Smooth muscle cell (in vitro differentiated cells): ENCODE measurements around the gene KCNF1. TPM values are rescaled to one million over a fixed set of nuclear protein-coding genes. Genes with fewer than 3 reads are reported as not detected.

Experiments used
- DNase-seq: peaks from one replicate; lab custom pipeline; 2025; ENCODE audit not compliant: unreplicated experiment; lab: John Stamatoyannopoulos, UW
- H2AFZ ChIP-seq: fragments of 200-600 bp; sonication (generic); 2 replicates; pipeline ENCODE4 v1.6.0; 2016; ENCODE audit warnings: antibody characterized with exemption, low read depth, mild to moderate bottlenecking
- H3F3A ChIP-seq: fragments of 200-600 bp; sonication (generic); 2 replicates; pipeline ENCODE4 v1.6.0; 2017; ENCODE audit warnings: antibody characterized with exemption, low read depth
- H3K27ac ChIP-seq: fragments of 200-600 bp; sonication (generic); 2 replicates; pipeline ENCODE4 v1.5.1; 2016; ENCODE audit warnings: low read depth, mild to moderate bottlenecking
- H3K27me3 ChIP-seq: fragments of 200-600 bp; sonication (generic); 2 replicates; pipeline ENCODE4 v1.6.1; 2016; ENCODE audit warnings: low read depth, mild to moderate bottlenecking
- H3K36me3 ChIP-seq: fragments of 200-600 bp; sonication (generic); 2 replicates; pipeline ENCODE4 v1.5.1; 2016; ENCODE audit warnings: low read depth
- H3K4me1 ChIP-seq: fragments of 200-600 bp; sonication (generic); 2 replicates; pipeline ENCODE4 v1.5.1; 2016; ENCODE audit warnings: low read depth
- H3K4me2 ChIP-seq: fragments of 200-600 bp; sonication (generic); 2 replicates; pipeline ENCODE4 v1.6.0; 2016; ENCODE audit warnings: mild to moderate bottlenecking
- H3K4me3 ChIP-seq: fragments of 200-600 bp; sonication (generic); 2 replicates; pipeline ENCODE4 v1.5.1; 2016; ENCODE audit warnings: mild to moderate bottlenecking
- H3K79me2 ChIP-seq: fragments of 200-600 bp; sonication (generic); 2 replicates; pipeline ENCODE4 v1.6.0; 2016; ENCODE audit warnings: low read depth, mild to moderate bottlenecking
- H3K9ac ChIP-seq: fragments of 200-600 bp; sonication (generic); 2 replicates; pipeline ENCODE4 v1.6.0; 2016; ENCODE audit warnings: low read depth
- H3K9me3 ChIP-seq: fragments of 200-600 bp; sonication (generic); replicated peaks from 2 replicates; pipeline ENCODE4 v1.5.1; 2016; ENCODE audit warnings: low read depth
- H4K20me1 ChIP-seq: fragments of 200-600 bp; sonication (generic); 2 replicates; pipeline ENCODE4 v1.6.0; 2016; ENCODE audit warnings: low read depth
- WGBS: methylation state at CpG from one replicate; pipeline ENCODE4 v1.1.7; 2016; ENCODE audit warnings: low lambda C conversion rate; 5-methylcytosine and 5-hydroxymethylcytosine counted together
- polyA plus RNA-seq: library from polyadenylated mRNA; unstranded; fragments of >200 nt; fragmentation: Nextera tagmentation; extraction: Ambion mirVana; gene quantifications from 2 replicates; pipeline ENCODE4 v1.2.1, GENCODE V29; 2016
- total RNA-seq: library from RNA; depleted of rRNA; stranded (reverse); fragments of >200 nt; gene quantifications from 2 replicates; pipeline ENCODE4 v1.2.3, GENCODE V29; 2014
- TF ChIP-seq, protein P1 (sequence below): fragments of 200-600 bp; sonication (generic); IDR thresholded peaks from 2 replicates; pipeline ENCODE4 v1.5.1; 2017; ENCODE audit warnings: borderline replicate concordance, mild to moderate bottlenecking, antibody characterized with exemption; ENCODE audit not compliant: insufficient read depth, poor library complexity, severe bottlenecking

Gene KCNF1
- total and polyA plus RNA-seq, 2 experiments from 2014 or later, result 0.55 TPM; not detected in 1

- no peaks in the 10 kb centered on the region for H3K36me3 ChIP-seq
- H3K4me2 ChIP-seq, result no peak overlapping the region
- no peaks in the 10 kb centered on the region for H3K79me2 ChIP-seq
- H3K27me3 ChIP-seq, result no peaks in the 10 kb centered on the region
- H3K9me3 ChIP-seq, result no peaks in the 10 kb centered on the region
- H3F3A ChIP-seq, result peaks cover 3% of the 10 kb centered on the region
- no peak overlapping the region for H3K9ac ChIP-seq
- no peaks in the 10 kb centered on the region for H3K4me1 ChIP-seq
- WGBS, result 98% methylated on average over 15 of the region's 15 CpGs
- TF ChIP-seq, protein P1, sequence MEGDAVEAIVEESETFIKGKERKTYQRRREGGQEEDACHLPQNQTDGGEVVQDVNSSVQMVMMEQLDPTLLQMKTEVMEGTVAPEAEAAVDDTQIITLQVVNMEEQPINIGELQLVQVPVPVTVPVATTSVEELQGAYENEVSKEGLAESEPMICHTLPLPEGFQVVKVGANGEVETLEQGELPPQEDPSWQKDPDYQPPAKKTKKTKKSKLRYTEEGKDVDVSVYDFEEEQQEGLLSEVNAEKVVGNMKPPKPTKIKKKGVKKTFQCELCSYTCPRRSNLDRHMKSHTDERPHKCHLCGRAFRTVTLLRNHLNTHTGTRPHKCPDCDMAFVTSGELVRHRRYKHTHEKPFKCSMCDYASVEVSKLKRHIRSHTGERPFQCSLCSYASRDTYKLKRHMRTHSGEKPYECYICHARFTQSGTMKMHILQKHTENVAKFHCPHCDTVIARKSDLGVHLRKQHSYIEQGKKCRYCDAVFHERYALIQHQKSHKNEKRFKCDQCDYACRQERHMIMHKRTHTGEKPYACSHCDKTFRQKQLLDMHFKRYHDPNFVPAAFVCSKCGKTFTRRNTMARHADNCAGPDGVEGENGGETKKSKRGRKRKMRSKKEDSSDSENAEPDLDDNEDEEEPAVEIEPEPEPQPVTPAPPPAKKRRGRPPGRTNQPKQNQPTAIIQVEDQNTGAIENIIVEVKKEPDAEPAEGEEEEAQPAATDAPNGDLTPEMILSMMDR, result no peak
- H2AFZ ChIP-seq, result no peak overlapping the region
- H3K4me3 ChIP-seq, result no peak overlapping the region
- no peak overlapping the region for H3K27ac ChIP-seq
- H4K20me1 ChIP-seq, result no peaks in the 10 kb centered on the region
- DNase-seq, result no peak
Measured at GRCh38 chr2:10948606-10949230, 37.0 kb downstream of the KCNF1 start.

GRCh38 chr2:10949835-10950234, 38.1 kb downstream of the KCNF1 start:
- TF ChIP-seq, protein P1, result no peak
- Histone ChIP-seq H3F3A (peaks cover 3% of the 10 kb centered on the region), H3K4me2 (no peak overlapping the region), H3K27ac (no peak overlapping the region), H3K36me3 (no peaks in the 10 kb centered on the region), H3K9me3 (no peaks in the 10 kb centered on the region), H3K79me2 (no peaks in the 10 kb centered on the region), H3K9ac (no peak overlapping the region), H3K4me3 (no peak overlapping the region), H3K27me3 (no peaks in the 10 kb centered on the region), H4K20me1 (no peaks in the 10 kb centered on the region), H3K4me1 (no peaks in the 10 kb centered on the region), H2AFZ (no peak overlapping the region)
- 76% methylated on average over 1 of the region's 1 CpG for WGBS
- no peak for DNase-seq

DNA sequence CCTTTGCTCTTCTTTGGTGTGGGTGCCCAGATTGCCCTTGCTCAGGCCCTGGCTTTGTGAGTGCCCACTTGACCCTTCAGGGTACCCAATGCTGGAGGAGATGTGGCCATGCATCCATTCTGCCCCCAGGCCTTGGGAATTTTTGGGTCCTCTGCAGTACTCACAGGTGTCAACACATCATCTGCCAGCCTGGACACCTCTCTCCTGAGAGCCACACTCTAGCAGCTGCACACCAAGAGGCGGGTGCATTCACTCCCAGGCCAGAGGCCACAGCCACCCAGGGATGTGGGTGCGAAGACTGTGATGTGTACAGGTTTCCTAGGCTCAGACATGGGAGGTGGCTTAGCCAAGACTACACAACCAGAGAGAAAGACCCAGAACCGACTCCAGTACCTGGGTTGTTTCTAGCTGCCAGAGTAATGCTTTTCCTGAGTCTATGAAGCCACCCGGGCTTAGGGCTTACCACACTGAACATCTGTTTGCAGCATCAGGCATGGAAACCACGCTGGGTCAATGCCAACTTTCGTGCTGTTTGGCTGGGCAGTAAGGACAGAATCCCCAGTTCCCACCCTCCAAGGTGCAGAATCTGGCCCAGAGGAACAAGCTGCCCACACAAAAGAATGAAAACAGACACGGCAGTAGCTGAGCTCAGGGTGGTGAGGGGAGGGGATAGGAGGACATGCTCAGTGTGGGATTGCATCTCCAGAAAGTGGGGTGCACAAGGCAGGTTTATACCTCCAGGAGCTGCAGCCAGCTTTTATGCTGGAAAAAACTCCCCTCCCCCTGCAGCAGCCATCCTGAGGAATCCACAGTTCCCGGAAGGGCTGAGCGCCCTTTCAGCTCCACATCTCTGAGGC, 40.1 kb downstream of the KCNF1 start:
- no peak overlapping the region for H3K4me2 ChIP-seq
- no peaks in the 10 kb centered on the region for H3K27me3 ChIP-seq
- H3K9ac ChIP-seq, result no peak overlapping the region
- H3K36me3 ChIP-seq, result no peaks in the 10 kb centered on the region
- DNase-seq, result no peak
- H2AFZ ChIP-seq, result no peak overlapping the region
- no peak overlapping the region for H3K4me3 ChIP-seq
- no peaks in the 10 kb centered on the region for H4K20me1 ChIP-seq
- H3K27ac ChIP-seq, result no peak overlapping the region
- TF ChIP-seq, protein P1, result no peak
- no peaks in the 10 kb centered on the region for H3K4me1 ChIP-seq
- H3K79me2 ChIP-seq, result no peaks in the 10 kb centered on the region
- peaks cover 3% of the 10 kb centered on the region for H3F3A ChIP-seq
- 74% methylated on average over 9 of the region's 9 CpGs for WGBS
- no peaks in the 10 kb centered on the region for H3K9me3 ChIP-seq
